WTC11 (cell line): ENCODE measurements around the gene RGL4. TPM values are rescaled to one million over a fixed set of nuclear protein-coding genes. Genes with fewer than 3 reads are reported as not detected.

Source experiments
- ATAC-seq: fragments of 200-7000 bp; cut with Tn5 transposase; 2 replicates; pipeline ENCODE4 v1.10.0; 2021; ENCODE audit warnings: mild to moderate bottlenecking, moderate library complexity
- CTCF ChIA-PET: fragments of 300-600 bp; sonication (Branson Sonifier 250); formaldehyde crosslinking; loops from one replicate; lab custom pipeline; 2021; ENCODE audit warnings: antibody characterized with exemption; lab: Charles Lee
- POLR2A ChIA-PET: fragments of 350-600 bp; sonication (Branson Sonifier 250); formaldehyde crosslinking; loops from one replicate; lab custom pipeline; 2021; ENCODE audit warnings: antibody characterized with exemption; lab: Charles Lee
- DNase-seq: peaks from one replicate; pipeline ENCODE4 v3.0.0; 2021; ENCODE audit warnings: low spot score
- H3K27ac Mint-ChIP-seq: 2 replicates; pipeline ENCODE4 v1.8.0; 2021; ENCODE audit warnings: mixed read lengths
- H3K27me3 Mint-ChIP-seq: 2 replicates; pipeline ENCODE4 v1.8.0; 2021; ENCODE audit warnings: low read depth, mild to moderate bottlenecking, moderate library complexity, mixed read lengths
- H3K36me3 Mint-ChIP-seq: 2 replicates; pipeline ENCODE4 v1.8.0; 2021; ENCODE audit warnings: mixed read lengths
- H3K4me1 Mint-ChIP-seq: 2 replicates; pipeline ENCODE4 v1.8.0; 2022; ENCODE audit warnings: mixed read lengths
- H3K4me3 Mint-ChIP-seq: 2 replicates; pipeline ENCODE4 v1.8.0; 2021; ENCODE audit warnings: mild to moderate bottlenecking, moderate library complexity, mixed read lengths
- H3K9me3 Mint-ChIP-seq: 2 replicates; pipeline ENCODE4 v1.8.0; 2021; ENCODE audit warnings: mixed read lengths
- ATF3 ChIP-seq: sonication (generic); formaldehyde crosslinking; conservative IDR thresholded peaks from 2 replicates; pipeline ENCODE4 v1.8.1; 2022; ENCODE audit warnings: mild to moderate bottlenecking, missing genetic modification reagents
- CDX4 ChIP-seq: fragments of 250-450 bp; sonication (Bioruptor Pico); IDR thresholded peaks from 2 replicates; pipeline ENCODE4 v1.9.0; 2021; ENCODE audit warnings: moderate library complexity, mild to moderate bottlenecking, inconsistent platforms, borderline replicate concordance
- HMGA2 ChIP-seq: fragments of 250-450 bp; sonication (Bioruptor Pico); IDR thresholded peaks from 2 replicates; pipeline ENCODE4 v1.4.0; 2021; ENCODE audit warnings: mild to moderate bottlenecking, moderate library complexity
- IRF1 ChIP-seq: sonication (generic); formaldehyde crosslinking; IDR thresholded peaks from 2 replicates; pipeline ENCODE4 v1.8.0; 2023; ENCODE audit warnings: missing genetic modification reagents
- JAZF1 ChIP-seq: fragments of 250-450 bp; sonication (Bioruptor Pico); IDR thresholded peaks from 2 replicates; pipeline ENCODE4 v1.9.0; 2021; ENCODE audit warnings: moderate library complexity, mild to moderate bottlenecking, inconsistent platforms
- NFE2L1 ChIP-seq: sonication (generic); formaldehyde crosslinking; IDR thresholded peaks from 2 replicates; pipeline ENCODE4 v1.8.1; 2023; ENCODE audit warnings: missing genetic modification reagents
- RELA ChIP-seq: sonication (generic); formaldehyde crosslinking; IDR thresholded peaks from 2 replicates; pipeline ENCODE4 v1.8.1; 2022; ENCODE audit warnings: missing genetic modification reagents, mild to moderate bottlenecking, borderline replicate concordance
- SMAD3 ChIP-seq: sonication (generic); formaldehyde crosslinking; IDR thresholded peaks from 2 replicates; pipeline ENCODE4 v1.8.0; 2022; ENCODE audit warnings: missing genetic modification reagents, mild to moderate bottlenecking, borderline replicate concordance
- TEAD1 ChIP-seq: sonication (generic); formaldehyde crosslinking; IDR thresholded peaks from 2 replicates; pipeline ENCODE4 v1.8.0; 2022; ENCODE audit warnings: mild to moderate bottlenecking, missing genetic modification reagents
- TP53 ChIP-seq: sonication (generic); formaldehyde crosslinking; IDR thresholded peaks from 2 replicates; pipeline ENCODE4 v1.8.1; 2023; ENCODE audit warnings: mild to moderate bottlenecking, missing genetic modification reagents
- USF1 ChIP-seq: sonication (generic); formaldehyde crosslinking; IDR thresholded peaks from 2 replicates; pipeline ENCODE4 v1.8.0; 2022; ENCODE audit warnings: mild to moderate bottlenecking, missing genetic modification reagents
- ZBTB21 ChIP-seq: sonication (generic); formaldehyde crosslinking; IDR thresholded peaks from 2 replicates; pipeline ENCODE4 v1.8.1; 2023; ENCODE audit warnings: mild to moderate bottlenecking, missing genetic modification reagents, borderline replicate concordance
- ZNF121 ChIP-seq: sonication (generic); formaldehyde crosslinking; IDR thresholded peaks from 2 replicates; pipeline ENCODE4 v1.8.0; 2023; ENCODE audit warnings: missing genetic modification reagents
- ZNF232 ChIP-seq: sonication (generic); formaldehyde crosslinking; IDR thresholded peaks from 2 replicates; pipeline ENCODE4 v1.8.0; 2022; ENCODE audit warnings: mild to moderate bottlenecking, missing genetic modification reagents
- ZNF281 ChIP-seq: sonication (generic); formaldehyde crosslinking; IDR thresholded peaks from 2 replicates; pipeline ENCODE4 v1.8.0; 2023; ENCODE audit warnings: mild to moderate bottlenecking, missing genetic modification reagents
- ZNF317 ChIP-seq: sonication (generic); formaldehyde crosslinking; IDR thresholded peaks from 2 replicates; pipeline ENCODE4 v1.8.1; 2023; ENCODE audit warnings: low read depth, mild to moderate bottlenecking, moderate library complexity, missing genetic modification reagents, borderline replicate concordance
- ZNF425 ChIP-seq: fragments of 250-450 bp; sonication (Bioruptor Pico); conservative IDR thresholded peaks from 2 replicates; pipeline ENCODE4 v1.9.0; 2021; ENCODE audit warnings: mild to moderate bottlenecking
- ZNF671 ChIP-seq: fragments of 250-450 bp; sonication (Bioruptor Pico); IDR thresholded peaks from 2 replicates; pipeline ENCODE4 v1.8.0; 2021; ENCODE audit warnings: mild to moderate bottlenecking
- ZSCAN18 ChIP-seq: fragments of 250-450 bp; sonication (Bioruptor Pico); IDR thresholded peaks from 2 replicates; pipeline ENCODE4 v2.1.2; 2022; ENCODE audit warnings: mild to moderate bottlenecking, moderate library complexity
- total RNA-seq: library from RNA; stranded (reverse); gene quantifications from 3 replicates; pipeline ENCODE4 v1.2.3, GENCODE V29; 2021

The RGL4 gene
- total RNA-seq, 1 experiment from 2014 or later, result not detected

- TF ChIP-seq ZBTB21 (no peak), NFE2L1 (CRISPR knock-in tag) (no peak), ZNF671 (CRISPR knock-in tag) (no peak), SMAD3 (CRISPR knock-in tag) (no peak), TEAD1 (CRISPR knock-in tag) (no peak), ZNF232 (CRISPR knock-in tag) (no peak), RELA (CRISPR knock-in tag) (no peak), JAZF1 (no peak)
These were observed 7.3 kb downstream of the RGL4 start (continued) for GRCh38 chr22:23698094-23698493.

- Mint-ChIP-seq H3K27me3 (no peaks in the 10 kb centered on the region), H3K36me3 (peaks cover 27% of the 10 kb centered on the region), H3K4me3 (no peak overlapping the region), H3K9me3 (no peaks in the 10 kb centered on the region), H3K27ac (no peak overlapping the region), H3K4me1 (no peaks in the 10 kb centered on the region)
- DNase-seq, result no peak
- ATAC-seq, result no peak
- ChIA-PET CTCF (no interaction called here), POLR2A (no interaction called here)
- no peak for TF ChIP-seq ZNF317 (CRISPR knock-in tag)
- no peak for TF ChIP-seq ZNF425 (CRISPR knock-in tag)
- TF ChIP-seq USF1 (CRISPR knock-in tag), result no peak
- TF ChIP-seq HMGA2 (CRISPR knock-in tag), result no peak
- no peak for TF ChIP-seq ZSCAN18 (CRISPR knock-in tag)
- no peak for TF ChIP-seq TP53 (CRISPR knock-in tag)
- TF ChIP-seq ZNF281 (CRISPR knock-in tag), result no peak
- TF ChIP-seq CDX4 (CRISPR knock-in tag), result no peak
- TF ChIP-seq ZNF671 (CRISPR knock-in tag), result no peak
- TF ChIP-seq ZNF121 (CRISPR knock-in tag), result no peak
- TF ChIP-seq ATF3 (CRISPR knock-in tag), result no peak
- TF ChIP-seq IRF1 (CRISPR knock-in tag), result no peak
These were observed 7.9 kb downstream of the RGL4 start for GRCh38 chr22:23698673-23699235.
